ENCODE results near the gene GK. TPM values are rescaled to one million over a fixed set of nuclear protein-coding genes. Genes with fewer than 3 reads are reported as not detected.

Gene GK
- total RNA-seq, 2 donors from 2014 or later = 2.9 to 3.3 TPM

DNA sequence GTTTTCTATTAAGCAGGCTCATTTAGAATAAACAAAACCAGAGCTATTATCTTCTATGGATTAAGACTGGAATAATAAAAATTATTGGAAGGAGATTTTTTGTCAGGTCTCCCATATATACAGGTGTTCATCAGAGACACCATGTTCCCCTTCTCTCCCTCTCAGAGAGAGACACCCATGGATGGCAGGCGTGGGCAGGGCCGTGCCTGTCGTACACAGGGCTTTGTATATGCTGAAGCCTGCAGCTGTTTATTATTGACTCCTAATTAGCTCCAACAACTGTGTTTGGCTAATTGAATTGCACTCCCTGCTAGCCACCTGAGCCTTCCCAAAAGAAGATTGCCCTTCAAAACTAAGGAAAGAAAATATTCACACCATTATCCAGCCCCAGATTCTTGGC is 81.6 kb downstream of the GK start:
- DNase-seq (no peak), ATAC-seq (no peak)
- intact Hi-C loops (cut with DNase I) = no loop called here
- Histone ChIP-seq H3K27me3 (no peaks in the 10 kb centered on the region), H3K4me1 (no peaks in the 10 kb centered on the region), H3K36me3 (replicated peaks in 1 of 2; ENCODE audit: insufficient read depth in 1 of 2, low read depth in 2 of 2) (no peaks in the 10 kb centered on the region), H3K4me3 (no peak overlapping the region), H3K27ac (no peak overlapping the region), H3K9me3 (no peaks in the 10 kb centered on the region)
- WGBS, 2 donors = 62 to 80% methylated on average over 3 of the region's 3 CpGs
- no peak for TF ChIP-seq POLR2A (IDR thresholded peaks at IDR 0.05)
- TF ChIP-seq, protein P1, sequence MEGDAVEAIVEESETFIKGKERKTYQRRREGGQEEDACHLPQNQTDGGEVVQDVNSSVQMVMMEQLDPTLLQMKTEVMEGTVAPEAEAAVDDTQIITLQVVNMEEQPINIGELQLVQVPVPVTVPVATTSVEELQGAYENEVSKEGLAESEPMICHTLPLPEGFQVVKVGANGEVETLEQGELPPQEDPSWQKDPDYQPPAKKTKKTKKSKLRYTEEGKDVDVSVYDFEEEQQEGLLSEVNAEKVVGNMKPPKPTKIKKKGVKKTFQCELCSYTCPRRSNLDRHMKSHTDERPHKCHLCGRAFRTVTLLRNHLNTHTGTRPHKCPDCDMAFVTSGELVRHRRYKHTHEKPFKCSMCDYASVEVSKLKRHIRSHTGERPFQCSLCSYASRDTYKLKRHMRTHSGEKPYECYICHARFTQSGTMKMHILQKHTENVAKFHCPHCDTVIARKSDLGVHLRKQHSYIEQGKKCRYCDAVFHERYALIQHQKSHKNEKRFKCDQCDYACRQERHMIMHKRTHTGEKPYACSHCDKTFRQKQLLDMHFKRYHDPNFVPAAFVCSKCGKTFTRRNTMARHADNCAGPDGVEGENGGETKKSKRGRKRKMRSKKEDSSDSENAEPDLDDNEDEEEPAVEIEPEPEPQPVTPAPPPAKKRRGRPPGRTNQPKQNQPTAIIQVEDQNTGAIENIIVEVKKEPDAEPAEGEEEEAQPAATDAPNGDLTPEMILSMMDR (IDR thresholded peaks at IDR 0.05) = no peak

DNA sequence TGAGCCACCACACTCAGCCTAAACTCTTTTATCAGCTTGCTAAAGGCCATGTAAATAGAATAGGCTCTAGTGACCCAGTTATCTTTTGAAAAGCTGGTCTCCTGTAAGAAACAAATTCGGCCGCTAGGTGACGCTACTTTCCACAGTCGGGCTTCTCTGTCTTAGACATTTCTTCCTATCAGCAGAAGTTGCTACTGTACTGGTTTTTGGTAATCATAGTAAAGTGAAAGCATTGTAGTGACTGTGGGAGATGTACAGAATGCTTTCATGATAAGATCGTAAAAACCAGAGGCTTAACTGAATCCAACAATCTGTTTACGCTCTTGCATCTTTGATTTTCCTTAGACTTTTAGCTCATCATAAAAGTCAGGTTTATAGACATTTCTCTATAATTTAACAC is 82.6 kb downstream of the GK start:
- Histone ChIP-seq H3K9me3 (no peaks in the 10 kb centered on the region), H3K36me3 (replicated peaks in 1 of 2; ENCODE audit: insufficient read depth in 1 of 2, low read depth in 2 of 2) (no peaks in the 10 kb centered on the region), H3K4me1 (no peaks in the 10 kb centered on the region), H3K27ac (no peak overlapping the region), H3K27me3 (no peaks in the 10 kb centered on the region), H3K4me3 (no peak overlapping the region)
- DNase-seq (peak in 3 of 4 donors; percentile 31 to 59 (median 45)), ATAC-seq (no peak)
- WGBS, 2 donors = 12 to 13% methylated on average over 6 of the region's 6 CpGs
- TF ChIP-seq POLR2A (IDR thresholded peaks at IDR 0.05) = no peak
- TF ChIP-seq, protein P1 (IDR thresholded peaks at IDR 0.05) = peak in 6 of 7 experiments; percentile 19 to 42 (median 31)
- intact Hi-C loops (cut with DNase I) = no loop called here

DNA sequence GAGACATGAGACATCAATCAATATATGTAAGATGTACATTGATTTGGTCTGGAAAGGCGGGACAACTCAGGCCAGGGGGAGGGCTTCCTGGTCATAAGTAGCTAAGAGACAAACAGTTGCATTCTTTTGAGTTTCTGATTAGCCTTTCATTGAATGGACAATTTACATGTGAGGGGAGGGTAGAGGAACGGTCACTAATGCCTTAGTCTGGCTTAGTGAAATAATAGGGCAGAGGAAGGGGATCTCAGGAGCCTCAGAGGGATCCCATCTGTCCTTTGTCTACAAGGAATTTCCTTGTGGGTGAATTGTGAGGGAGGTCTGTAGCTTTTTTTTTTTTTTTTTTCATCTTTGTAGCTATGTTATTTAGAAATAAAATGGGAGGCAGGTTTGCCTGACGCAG is 88.3 kb downstream of the GK start:
- ATAC-seq = no peak
- H3K4me3 ChIP-seq = no peak overlapping the region
- WGBS, 2 donors = 61 to 74% methylated on average over 3 of the region's 3 CpGs
- no peak overlapping the region for H3K27ac ChIP-seq
- no peaks in the 10 kb centered on the region for H3K9me3 ChIP-seq
- intact Hi-C loops (cut with DNase I) = no loop called here
- no peaks in the 10 kb centered on the region for H3K36me3 ChIP-seq (replicated peaks in 1 of 2; ENCODE audit: insufficient read depth in 1 of 2, low read depth in 2 of 2)
- H3K4me1 ChIP-seq = no peaks in the 10 kb centered on the region
- no peak for TF ChIP-seq POLR2A (IDR thresholded peaks at IDR 0.05)
- TF ChIP-seq, protein P1 (IDR thresholded peaks at IDR 0.05) = no peak
- H3K27me3 ChIP-seq = no peaks in the 10 kb centered on the region
- no peak for DNase-seq

DNA sequence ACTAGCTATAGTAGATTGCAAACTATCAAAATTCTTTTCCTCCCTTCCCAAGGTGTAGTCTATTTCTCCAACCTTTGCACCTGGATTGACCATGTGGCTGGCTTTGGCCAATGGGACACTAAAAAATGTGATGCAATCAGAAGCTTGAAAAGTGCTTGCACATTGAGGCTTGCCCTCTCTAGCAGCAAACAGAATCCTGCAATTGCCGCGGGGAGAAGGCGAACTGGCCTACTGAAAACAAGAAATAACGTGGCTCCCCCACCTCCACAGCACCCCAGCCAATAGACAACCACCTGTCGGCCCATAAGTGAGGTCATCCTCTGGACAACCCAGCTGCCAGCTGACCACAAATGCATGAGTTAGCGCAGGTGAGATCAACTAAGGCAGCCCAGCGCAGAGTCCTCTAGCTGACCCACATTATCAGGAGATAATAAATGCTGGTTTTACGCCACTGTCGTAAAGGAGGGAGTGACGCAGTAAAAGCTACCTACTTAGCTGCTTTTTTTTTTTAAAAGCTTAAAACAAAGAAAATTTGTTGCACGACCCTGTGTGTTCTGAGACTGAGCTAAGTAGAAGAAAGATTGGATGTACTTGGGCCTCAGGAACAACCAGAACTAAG is 95.2 kb downstream of the GK start:
- H3K9me3 ChIP-seq = no peaks in the 10 kb centered on the region
- ATAC-seq = no peak
- intact Hi-C loops (cut with DNase I) = no loop called here

More for the DNA sequence above, 95.2 kb downstream of the GK start:
- no peak overlapping the region for H3K4me3 ChIP-seq
- DNase-seq = no peak
- WGBS, 2 donors = 80 to 91% methylated on average over 9 to 10 of the region's 11 CpGs
- no peak for TF ChIP-seq POLR2A (IDR thresholded peaks at IDR 0.05)
- TF ChIP-seq, protein P1 (IDR thresholded peaks at IDR 0.05) = no peak
- H3K27me3 ChIP-seq = no peaks in the 10 kb centered on the region
- H3K27ac ChIP-seq = no peak overlapping the region
- no peaks in the 10 kb centered on the region for H3K4me1 ChIP-seq
- H3K36me3 ChIP-seq (replicated peaks in 1 of 2; ENCODE audit: insufficient read depth in 1 of 2, low read depth in 2 of 2) = no peaks in the 10 kb centered on the region
